H1 (cell line): ENCODE measurements around the gene TFF3. TPM values are rescaled to one million over a fixed set of nuclear protein-coding genes. Genes with fewer than 3 reads are reported as not detected.
A peak's percentile ranks its signal among the peaks of the same experiment; 100 is the strongest.

Experiments used
- CTCF ChIA-PET: fragments of 300-600 bp; sonication (Branson Sonifier 250); formaldehyde crosslinking; loops from one replicate; lab custom pipeline; 2021; ENCODE audit not compliant: partially characterized antibody; lab: Charles Lee
- POLR2A ChIA-PET: fragments of 300-600 bp; sonication (Branson Sonifier 250); formaldehyde crosslinking; loops from one replicate; lab custom pipeline; 2021; ENCODE audit warnings: inconsistent platforms; ENCODE audit not compliant: partially characterized antibody; lab: Charles Lee
- DNase-seq, 2 experiments: peaks; one replicate each; pipeline versions ENCODE4 v3.0.0 to v3.0.0-alpha.2; 2010 to 2022; ENCODE audit warnings: low spot score in 2 of 2, low read depth in 1 of 2, mixed read lengths in 1 of 2
- FAIRE-seq: peaks from 2 replicates; lab custom pipeline; 2011; peaks lifted over from hg19 to GRCh38; lab: Jason Lieb, UNC
- H2AFZ ChIP-seq: 2 replicates; pipeline ENCODE4 v1.8.1; 2012; ENCODE audit warnings: low read length, inconsistent platforms
- H2AK5ac ChIP-seq: 2 replicates; pipeline ENCODE4 v1.6.1; 2013; ENCODE audit warnings: low read depth, low read length
- H2BK120ac ChIP-seq: replicated peaks from 2 replicates; pipeline ENCODE3; 2013; ENCODE audit warnings: low read depth, low read length, inconsistent platforms
- H2BK12ac ChIP-seq: 2 replicates; pipeline ENCODE4 v1.6.1; 2013; ENCODE audit warnings: low read depth, low read length
- H2BK15ac ChIP-seq: 2 replicates; pipeline ENCODE4 v1.6.1; 2013; ENCODE audit warnings: low read length
- H2BK20ac ChIP-seq: 2 replicates; pipeline ENCODE4 v1.6.1; 2013; ENCODE audit warnings: low read length
- H2BK5ac ChIP-seq: 2 replicates; pipeline ENCODE4 v1.6.1; 2013; ENCODE audit warnings: low read depth, low read length
- H3K14ac ChIP-seq: 2 replicates; pipeline ENCODE4 v1.6.1; 2013; ENCODE audit warnings: inconsistent platforms; ENCODE audit not compliant: insufficient read length
- H3K18ac ChIP-seq: 2 replicates; pipeline ENCODE4 v1.6.1; 2013; ENCODE audit warnings: low read length; ENCODE audit errors: extremely low read depth
- H3K23ac ChIP-seq: 2 replicates; pipeline ENCODE4 v1.6.1; 2013; ENCODE audit warnings: inconsistent platforms; ENCODE audit not compliant: insufficient read length
- H3K23me2 ChIP-seq: 2 replicates; pipeline ENCODE4 v1.6.1; 2013; ENCODE audit warnings: low read depth, low read length
- H3K27ac ChIP-seq: 2 replicates; pipeline ENCODE4 v1.6.1; 2011; ENCODE audit warnings: low read depth, low read length, inconsistent platforms
- H3K27me3 ChIP-seq, 4 experiments: replicated peaks in 1 of 4; 1 replicate in 1 of 4; 2 replicates in 3 of 4; pipeline versions ENCODE4 v1.6.1 to v1.8.1; 2011 to 2013; ENCODE audit warnings: low read length in 3 of 4, mild to moderate bottlenecking in 3 of 4, inconsistent platforms in 2 of 4, mixed read lengths in 2 of 4, moderate library complexity in 1 of 4; ENCODE audit not compliant: control insufficient read depth in 3 of 4, insufficient read depth in 3 of 4; ENCODE audit errors: extremely low read depth in 1 of 4
- H3K36me3 ChIP-seq, 4 experiments: 2 replicates each; pipeline versions ENCODE4 v1.6.1 to v1.8.1; 2011 to 2013; ENCODE audit warnings: mild to moderate bottlenecking in 4 of 4, low read length in 3 of 4, moderate library complexity in 2 of 4, control low read depth in 1 of 4, inconsistent platforms in 1 of 4; ENCODE audit not compliant: insufficient read depth in 4 of 4, control insufficient read depth in 2 of 4
- H3K4ac ChIP-seq: replicated peaks from 2 replicates; pipeline ENCODE3; 2013; ENCODE audit warnings: low read length, low read depth, mixed read lengths, inconsistent platforms; ENCODE audit not compliant: insufficient read length
- H3K4me1 ChIP-seq, 4 experiments: replicated peaks in 1 of 4; 1 replicate in 1 of 4; 2 replicates in 3 of 4; pipeline versions ENCODE4 v1.6.1 to v1.8.1; 2011 to 2013; ENCODE audit warnings: low read length in 3 of 4, inconsistent platforms in 2 of 4, mixed read lengths in 1 of 4; ENCODE audit not compliant: insufficient read depth in 4 of 4, control insufficient read depth in 3 of 4
- H3K4me2 ChIP-seq, 2 experiments: 2 replicates each; pipeline versions ENCODE4 v1.6.1 to v1.8.1; 2011 to 2013; ENCODE audit warnings: low read depth in 2 of 2, low read length in 2 of 2, control low read depth in 1 of 2, inconsistent platforms in 1 of 2, mild to moderate bottlenecking in 1 of 2; ENCODE audit not compliant: insufficient read depth in 1 of 2
- H3K4me3 ChIP-seq, 4 experiments: fragments of 200-600, 300-600 bp in 1 of 4; sonication (generic), shearing (Covaris generic), sonication (Bioruptor Twin) in 1 of 4; 2 replicates each; pipeline versions ENCODE4 v1.5.1 to v1.8.1; 2011 to 2016; ENCODE audit warnings: low read length in 4 of 4, low read depth in 3 of 4, control low read depth in 2 of 4, inconsistent platforms in 2 of 4, mild to moderate bottlenecking in 2 of 4, mixed read lengths in 1 of 4, moderate library complexity in 1 of 4; ENCODE audit not compliant: insufficient read depth in 2 of 4; ENCODE audit errors: extremely low read depth in 1 of 4
- H3K56ac ChIP-seq: replicated peaks from 2 replicates; pipeline ENCODE3; 2013; ENCODE audit warnings: low read depth, mild to moderate bottlenecking, mixed read lengths, low read length, inconsistent platforms; ENCODE audit not compliant: insufficient read length
- H3K79me1 ChIP-seq: 2 replicates; pipeline ENCODE4 v1.6.1; 2013; ENCODE audit warnings: low read depth, low read length, control low read depth
- H3K79me2 ChIP-seq, 2 experiments: 2 replicates each; pipeline versions ENCODE4 v1.6.1 to v1.8.1; 2012 to 2013; ENCODE audit warnings: low read length in 2 of 2, mild to moderate bottlenecking in 2 of 2, inconsistent platforms in 1 of 2; ENCODE audit not compliant: insufficient read depth in 2 of 2, control insufficient read depth in 1 of 2
- H3K9ac ChIP-seq, 4 experiments: replicated peaks in 1 of 4; 1 replicate in 1 of 4; 2 replicates in 3 of 4; pipeline versions ENCODE4 v1.6.1 to v1.8.1; 2011 to 2013; ENCODE audit warnings: low read depth in 3 of 4, low read length in 3 of 4, control low read depth in 2 of 4, mild to moderate bottlenecking in 2 of 4, moderate library complexity in 2 of 4, inconsistent platforms in 1 of 4; ENCODE audit errors: extremely low read depth in 1 of 4
- H3K9me3 ChIP-seq, 2 experiments: 2 replicates each; pipeline versions ENCODE4 v1.6.1 to v1.8.1; 2012 to 2013; ENCODE audit warnings: mild to moderate bottlenecking in 2 of 2, moderate library complexity in 2 of 2, control low read depth in 1 of 2, inconsistent platforms in 1 of 2, low read depth in 1 of 2, low read length in 1 of 2, mixed read lengths in 1 of 2; ENCODE audit not compliant: insufficient read depth in 2 of 2
- H4K20me1 ChIP-seq, 2 experiments: replicated peaks in 1 of 2; 2 replicates each; pipeline versions ENCODE3 to v1.8.1; 2011 to 2013; ENCODE audit warnings: inconsistent platforms in 2 of 2, low read length in 2 of 2, mild to moderate bottlenecking in 1 of 2; ENCODE audit not compliant: insufficient read depth in 2 of 2, control insufficient read depth in 1 of 2
- H4K5ac ChIP-seq: 2 replicates; pipeline ENCODE4 v1.6.1; 2013; ENCODE audit warnings: low read length, low read depth, mixed read lengths, inconsistent platforms; ENCODE audit not compliant: insufficient read length
- H4K8ac ChIP-seq: 2 replicates; pipeline ENCODE4 v1.8.0; 2013; ENCODE audit warnings: mild to moderate bottlenecking, moderate library complexity, low read length, inconsistent platforms; ENCODE audit not compliant: insufficient read depth; ENCODE audit errors: extremely low read depth
- H4K91ac ChIP-seq: replicated peaks from 2 replicates; pipeline ENCODE3; 2013; ENCODE audit warnings: low read length, mixed read lengths, inconsistent platforms; ENCODE audit not compliant: insufficient read length
- CREB1 ChIP-seq: IDR thresholded peaks from 2 replicates; pipeline ENCODE4 v1.6.1; 2012; ENCODE audit warnings: inconsistent platforms
- CTCF ChIP-seq, 3 experiments: IDR thresholded peaks; 1 replicate in 2 of 3; 2 replicates in 1 of 3; pipeline versions ENCODE4 v1.5.1 to v1.6.1; 2011; ENCODE audit warnings: low read length in 3 of 3, mild to moderate bottlenecking in 3 of 3, inconsistent platforms in 2 of 3, low read depth in 1 of 3, moderate library complexity in 1 of 3; ENCODE audit not compliant: insufficient read depth in 1 of 3; ENCODE audit errors: control extremely low read depth in 1 of 3
- EP300 ChIP-seq, 2 experiments: IDR thresholded peaks; 1 replicate in 1 of 2; 2 replicates in 1 of 2; pipeline ENCODE4 v1.6.1; 2011 to 2012; ENCODE audit warnings: low read depth in 2 of 2, low read length in 2 of 2, mild to moderate bottlenecking in 2 of 2, borderline replicate concordance in 1 of 2, inconsistent platforms in 1 of 2, moderate library complexity in 1 of 2
- MAX ChIP-seq: IDR thresholded peaks from 2 replicates; pipeline ENCODE4 v1.6.1; 2012; ENCODE audit warnings: inconsistent platforms
- RAD21 ChIP-seq, 2 experiments: IDR thresholded peaks in 1 of 2; conservative IDR thresholded peaks in 1 of 2; 2 replicates each; pipeline ENCODE4 v1.6.1; 2011; ENCODE audit warnings: low read depth in 2 of 2, low read length in 2 of 2, improper control_type of control experiment in 1 of 2, inconsistent platforms in 1 of 2, mild to moderate bottlenecking in 1 of 2, moderate library complexity in 1 of 2
- TAF1 ChIP-seq: IDR thresholded peaks from 2 replicates; pipeline ENCODE4 v1.6.1; 2011; ENCODE audit warnings: mild to moderate bottlenecking, low read depth, low read length
- WGBS, 2 experiments: shearing (Covaris generic) in 1 of 2; methylation state at CpG; one replicate each; pipeline versions ENCODE4 v1.1.6 to v1.1.7; 2013 to 2015; ENCODE audit warnings: low lambda C conversion rate in 2 of 2, mixed read lengths in 2 of 2, inconsistent platforms in 1 of 2, low coverage in 1 of 2, missing lambda C conversion rate in 1 of 2; ENCODE audit not compliant: insufficient replicate concordance in 2 of 2, insufficient coverage in 1 of 2, insufficient read length in 1 of 2; ENCODE audit errors: extremely low coverage in 1 of 2, missing lambda C conversion rate in 1 of 2; 5-methylcytosine and 5-hydroxymethylcytosine counted together
- polyA plus RNA-seq, 7 experiments: library from polyadenylated mRNA; depleted of rRNA in 3 of 7; stranded (reverse) in 5 of 7; unstranded in 2 of 7; fragments of >200 nt in 5 of 7; fragments of 200-250 nt in 2 of 7; gene quantifications; 1 replicate in 5 of 7; 2 replicates in 1 of 7; 4 replicates in 1 of 7; pipeline versions ENCODE4 v1.2.1 to v1.2.3, GENCODE V29; 2011 to 2013; ENCODE audit warnings: missing spikeins in 2 of 7, mixed read lengths in 2 of 7
- total RNA-seq: library from RNA; stranded (reverse); fragmentation: NEBNext Ultra II Directional; extraction: Animal tissue kit (Norgen Biotek cat#: 25700); gene quantifications from 2 replicates; pipeline ENCODE4 v1.2.1, GENCODE V29; 2021

TFF3 gene
- total and polyA plus RNA-seq, 2 of the 8 experiments (the other 6 are each of a cell fraction or from before 2014, with no cell fraction given), result 1.7 to 6.7 TPM

GRCh38 chr21:42337830-42338728, 22.9 kb upstream of the TFF3 start:
- Histone ChIP-seq H3K56ac (no peak overlapping the region), H3K79me1 (no peaks in the 10 kb centered on the region), H4K8ac (peak overlapping the region; percentile 53; the same call in 1 of the 2 replicates), H2BK20ac (0 out of 2 replicates have a peak overlapping the region, but pooled peaks have one; percentile 57), H3K23me2 (no peaks in the 10 kb centered on the region), H3K79me2 (no peaks in the 10 kb centered on the region), H3K14ac (no peak overlapping the region), H3K4me1 (peaks cover 0 to 13% (median 4%) of the 10 kb centered on the region in 4 experiments; a peak in 6 of 7 replicates), H3K4me2 (0 out of 4 replicates have a peak overlapping the region, but pooled peaks of 1 of the 2 experiments have one; percentile 1), H2BK120ac (no peak overlapping the region), H2BK15ac (no peak overlapping the region), H2AK5ac (no peak overlapping the region), H3K9me3 (no peaks in the 10 kb centered on the region), H4K91ac (peak overlapping the region; percentile 29), H3K18ac (peak overlapping the region; percentile 52; the same call in 1 of the 2 replicates), H3K27ac (no peak overlapping the region), H4K20me1 (no peaks in the 10 kb centered on the region), H3K23ac (no peak overlapping the region), H4K5ac (no peak overlapping the region), H3K27me3 (no peaks in the 10 kb centered on the region), H3K9ac (no peak overlapping the region), H3K36me3 (no peaks in the 10 kb centered on the region), H3K4ac (no peak overlapping the region), H2BK5ac (peak overlapping the region; percentile 35; the same call in 1 of the 2 replicates), H2AFZ (peak overlapping the region; percentile 87), H3K4me3 (no peak overlapping the region), H2BK12ac (peak overlapping the region; percentile 77; the same call in 1 of the 2 replicates)
- FAIRE-seq (peak; percentile 93), DNase-seq (peak; percentile 54 to 89)
- ChIA-PET CTCF (interaction anchor here (0.7 to 11.6 kb wide), 39 partner anchors 8 to 221 kb away, joined by 3 to 137 read pairs (median 5); partner anchors contain the start of genes TFF1, TFF3 and UBASH3A), POLR2A (interaction anchor here (0.6 to 1.7 kb wide), 4 partner anchors 24 to 176 kb away, joined by 3 to 4 read pairs (median 3); no protein-coding TSS in a partner anchor)
- TF ChIP-seq MAX, result peak; percentile 51; the same call in 1 of the 2 replicates
- 0 out of 2 replicates have a peak, but pooled peaks have one; percentile 35 for TF ChIP-seq TAF1
- TF ChIP-seq CTCF (IDR thresholded peaks at IDR 0.05; ENCODE audit: control extremely low read depth in 1 of 3, insufficient read depth in 1 of 3, low read depth in 1 of 3, low read length in 3 of 3), result peak; percentile 86 to 94 (median 89)
- TF ChIP-seq CREB1, result 0 out of 2 replicates have a peak, but pooled peaks have one; percentile 23
- no peak for TF ChIP-seq EP300 (IDR thresholded peaks at IDR 0.05; ENCODE audit: borderline replicate concordance in 1 of 2, low read depth in 2 of 2, low read length in 2 of 2)
- TF ChIP-seq RAD21 (IDR thresholded peaks at IDR 0.05 in 1 of 2, conservative IDR thresholded peaks at IDR 0.05 in 1 of 2; ENCODE audit: low read depth in 2 of 2, low read length in 2 of 2), result peak; percentile 71 to 77
- 65% methylated on average over 23 of the region's 23 CpGs; no CpG with 5 or more reads in 1 of the 2 experiments for WGBS, 2 experiments
